Measurements from ENCODE around the gene OS9.

Gene OS9

DNA sequence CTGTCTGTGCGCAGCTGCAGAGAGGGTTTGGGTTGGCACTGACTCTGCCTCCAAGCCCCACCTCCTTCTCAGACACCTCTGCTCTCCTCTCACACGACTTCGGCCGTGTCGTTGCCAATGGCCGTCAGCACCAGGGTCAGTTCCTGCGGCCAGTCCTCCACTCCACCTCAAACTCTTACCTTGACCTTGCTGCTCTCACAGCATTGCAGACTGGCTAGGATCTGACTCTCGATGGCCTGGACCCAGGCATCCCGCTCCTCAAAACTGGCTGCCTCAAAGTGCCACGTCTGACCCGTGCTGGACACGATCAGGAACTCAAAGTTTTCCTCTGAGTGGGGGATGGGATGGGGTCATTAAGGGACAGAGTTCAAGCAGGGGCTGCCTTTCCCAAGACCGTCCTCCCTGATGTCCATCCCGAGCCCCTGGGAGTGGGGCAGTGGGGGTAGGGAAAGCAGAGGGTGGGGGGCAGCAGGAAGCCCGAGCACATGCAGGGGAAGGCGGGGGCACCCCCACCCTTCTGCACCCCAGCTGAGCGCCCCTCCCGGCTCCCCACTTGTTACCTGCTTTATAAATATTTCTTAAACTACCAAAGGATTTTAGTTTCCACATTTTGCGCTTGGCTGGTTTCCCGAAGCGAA, 33.9 kb downstream of the OS9 start:
- TF ChIP-seq, protein P1, sequence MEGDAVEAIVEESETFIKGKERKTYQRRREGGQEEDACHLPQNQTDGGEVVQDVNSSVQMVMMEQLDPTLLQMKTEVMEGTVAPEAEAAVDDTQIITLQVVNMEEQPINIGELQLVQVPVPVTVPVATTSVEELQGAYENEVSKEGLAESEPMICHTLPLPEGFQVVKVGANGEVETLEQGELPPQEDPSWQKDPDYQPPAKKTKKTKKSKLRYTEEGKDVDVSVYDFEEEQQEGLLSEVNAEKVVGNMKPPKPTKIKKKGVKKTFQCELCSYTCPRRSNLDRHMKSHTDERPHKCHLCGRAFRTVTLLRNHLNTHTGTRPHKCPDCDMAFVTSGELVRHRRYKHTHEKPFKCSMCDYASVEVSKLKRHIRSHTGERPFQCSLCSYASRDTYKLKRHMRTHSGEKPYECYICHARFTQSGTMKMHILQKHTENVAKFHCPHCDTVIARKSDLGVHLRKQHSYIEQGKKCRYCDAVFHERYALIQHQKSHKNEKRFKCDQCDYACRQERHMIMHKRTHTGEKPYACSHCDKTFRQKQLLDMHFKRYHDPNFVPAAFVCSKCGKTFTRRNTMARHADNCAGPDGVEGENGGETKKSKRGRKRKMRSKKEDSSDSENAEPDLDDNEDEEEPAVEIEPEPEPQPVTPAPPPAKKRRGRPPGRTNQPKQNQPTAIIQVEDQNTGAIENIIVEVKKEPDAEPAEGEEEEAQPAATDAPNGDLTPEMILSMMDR (conservative IDR thresholded peaks at IDR 0.05; ENCODE audit: control insufficient read depth, insufficient read depth, low read depth, low read length), result no peak
- H3K4me3 ChIP-seq (ENCODE audit: control insufficient read depth, low read depth, low read length), result no peak overlapping the region
- DNase-seq (ENCODE audit: low read depth), result no peak

DNA sequence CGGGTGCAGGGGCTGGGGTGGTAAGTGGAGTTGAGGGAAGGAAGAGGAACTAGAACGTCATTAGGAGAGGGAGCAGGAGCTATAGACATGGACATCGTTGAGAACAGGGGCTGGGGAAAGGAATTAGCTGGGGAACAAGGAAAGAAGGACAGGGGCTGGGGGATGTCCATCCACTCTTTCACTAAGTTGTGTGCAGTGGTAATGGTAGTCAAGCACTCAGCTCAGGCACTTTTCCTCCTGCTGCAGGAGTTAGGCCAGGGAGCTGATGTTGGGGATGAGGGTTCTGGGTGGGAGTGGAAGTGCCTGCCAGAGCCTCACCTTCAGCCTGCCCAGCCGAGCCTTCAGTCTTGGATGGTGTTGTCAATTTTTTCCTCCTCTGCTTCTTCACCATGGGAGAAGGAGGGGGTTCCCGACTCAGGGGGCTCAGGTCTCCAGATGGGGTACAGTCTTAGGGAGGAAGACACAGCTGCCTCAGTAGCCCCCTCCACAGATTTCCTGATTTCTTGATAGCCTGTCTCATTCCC, 35.5 kb downstream of the OS9 start:
- DNase-seq (ENCODE audit: low read depth), result no peak
- no peak overlapping the region for H3K4me3 ChIP-seq (ENCODE audit: control insufficient read depth, low read depth, low read length)
- TF ChIP-seq, protein P1 (conservative IDR thresholded peaks at IDR 0.05; ENCODE audit: control insufficient read depth, insufficient read depth, low read depth, low read length), result no peak

GRCh38 chr12:57730336-57731067, 36.6 kb downstream of the OS9 start:
- DNase-seq (ENCODE audit: low read depth), result no peak

GRCh38 chr12:57731411-57732080, 37.6 kb downstream of the OS9 start:
- TF ChIP-seq, protein P1 (conservative IDR thresholded peaks at IDR 0.05; ENCODE audit: control insufficient read depth, insufficient read depth, low read depth, low read length), result no peak
- no peak for DNase-seq (ENCODE audit: low read depth)
- no peak overlapping the region for H3K4me3 ChIP-seq (ENCODE audit: control insufficient read depth, low read depth, low read length)

More at GRCh38 chr12:57730336-57731067, 36.6 kb downstream of the OS9 start:
- TF ChIP-seq, protein P1 (conservative IDR thresholded peaks at IDR 0.05; ENCODE audit: control insufficient read depth, insufficient read depth, low read depth, low read length), result no peak
- no peak overlapping the region for H3K4me3 ChIP-seq (ENCODE audit: control insufficient read depth, low read depth, low read length)

DNA sequence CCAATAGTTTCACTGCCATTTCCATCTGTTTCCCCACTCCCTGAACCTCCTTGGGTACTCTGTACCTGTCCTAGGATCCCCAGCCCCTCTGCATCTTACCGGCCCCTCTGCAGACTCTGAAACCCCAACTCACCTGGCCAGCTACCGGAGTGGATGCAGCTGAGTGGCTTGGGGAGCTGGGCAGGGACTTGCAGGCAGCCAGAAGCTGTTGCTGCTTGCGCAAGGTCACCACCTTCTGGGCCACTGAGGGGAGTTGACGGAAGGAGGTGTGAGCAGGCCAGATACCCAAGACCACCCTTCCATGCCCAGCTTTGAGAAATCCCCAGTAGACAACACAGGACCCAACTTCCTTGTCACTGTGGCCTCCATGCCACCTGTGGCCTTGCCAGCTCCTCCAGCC, 38.3 kb downstream of the OS9 start:
- no peak overlapping the region for H3K4me3 ChIP-seq (ENCODE audit: control insufficient read depth, low read depth, low read length)
- no peak for DNase-seq (ENCODE audit: low read depth)
- TF ChIP-seq, protein P1 (conservative IDR thresholded peaks at IDR 0.05; ENCODE audit: control insufficient read depth, insufficient read depth, low read depth, low read length), result no peak

DNA sequence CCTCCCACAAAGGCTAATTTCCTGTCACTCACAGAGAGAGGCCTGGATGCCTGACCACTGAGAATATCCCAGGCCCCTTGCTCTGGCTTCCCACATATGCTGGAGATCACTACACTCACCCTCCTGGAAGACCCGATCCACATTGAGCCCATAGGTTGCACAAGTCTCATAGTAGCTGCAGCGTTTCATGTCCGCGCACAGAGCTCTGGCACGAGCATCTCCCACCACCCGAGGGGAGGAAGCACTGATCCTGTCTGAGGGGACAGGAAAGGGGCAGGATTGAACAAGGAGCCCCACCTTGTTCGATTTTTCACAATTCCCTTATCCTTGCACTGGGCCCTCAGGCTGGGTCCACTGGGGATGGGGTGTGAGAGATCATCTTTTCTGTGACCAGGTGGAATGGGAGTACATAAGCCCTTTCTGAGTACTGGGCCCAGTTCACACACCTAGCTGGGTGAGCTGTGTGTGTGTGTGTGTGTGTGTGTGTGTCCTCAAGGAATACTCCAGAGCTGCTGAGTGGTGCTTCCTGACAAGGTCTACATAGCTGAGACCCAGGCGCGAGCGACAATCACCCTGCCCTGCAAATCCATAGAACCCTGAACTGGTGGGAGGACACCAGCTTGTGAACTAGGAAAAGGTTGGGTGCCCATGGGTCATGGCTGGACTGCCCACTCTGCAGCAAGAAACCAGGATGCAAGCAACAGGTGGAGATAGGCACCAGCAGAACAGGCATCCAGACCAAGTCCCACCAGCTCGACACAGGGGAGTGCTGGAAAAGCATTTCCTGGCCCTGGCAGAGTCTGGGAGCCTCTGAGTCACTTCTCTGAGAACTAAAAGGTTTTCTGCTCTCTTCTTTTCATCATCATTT, 39.0 kb downstream of the OS9 start:
- DNase-seq (ENCODE audit: low read depth), result no peak

More for the DNA sequence above, 39.0 kb downstream of the OS9 start:
- TF ChIP-seq, protein P1 (conservative IDR thresholded peaks at IDR 0.05; ENCODE audit: control insufficient read depth, insufficient read depth, low read depth, low read length), result no peak
- no peak overlapping the region for H3K4me3 ChIP-seq (ENCODE audit: control insufficient read depth, low read depth, low read length)
